GM12892 (cell line): Measurements from ENCODE around the gene HNF4A.

Experiments used
- POLR2A ChIP-seq: IDR thresholded peaks from 2 replicates; pipeline ENCODE4 v1.6.1; 2011; ENCODE audit warnings: low read depth, low read length, control low read depth
- POLR2AphosphoS5 ChIP-seq: IDR thresholded peaks from 2 replicates; pipeline ENCODE4 v1.6.1; 2011; ENCODE audit warnings: low read depth, low read length, control low read depth

- TF ChIP-seq POLR2A (no peak), POLR2AphosphoS5 (no peak)
Observed at GRCh38 chr20:44459271-44459670, 103.8 kb downstream of the HNF4A start.
